H1 (cell line): Measurements from ENCODE around the gene PRR19. TPM values are rescaled to one million over a fixed set of nuclear protein-coding genes. Genes with fewer than 3 reads are reported as not detected.
A peak's percentile ranks its signal among the peaks of the same experiment; 100 is the strongest.

ENCODE experiments used
- ASH2L ChIP-seq: fragments of 200-600, 300-600 bp; sonication (generic); IDR thresholded peaks from one replicate; pipeline ENCODE4 v1.7.1; 2017; ENCODE audit warnings: low read length
- BACH1 ChIP-seq: IDR thresholded peaks from 2 replicates; pipeline ENCODE4 v1.6.1; 2012; ENCODE audit warnings: low read length, improper control_type of control experiment
- CTBP2 ChIP-seq: IDR thresholded peaks from 2 replicates; pipeline ENCODE4 v1.7.0; 2011; ENCODE audit warnings: borderline replicate concordance, mild to moderate bottlenecking, moderate library complexity, mixed read lengths, low read length; ENCODE audit not compliant: insufficient read depth, insufficient read length
- CTCF ChIP-seq, 3 experiments: IDR thresholded peaks; 1 replicate in 2 of 3; 2 replicates in 1 of 3; pipeline versions ENCODE4 v1.5.1 to v1.6.1; 2011; ENCODE audit warnings: low read length in 3 of 3, mild to moderate bottlenecking in 3 of 3, inconsistent platforms in 2 of 3, low read depth in 1 of 3, moderate library complexity in 1 of 3; ENCODE audit not compliant: insufficient read depth in 1 of 3; ENCODE audit errors: control extremely low read depth in 1 of 3
- E2F6 ChIP-seq: IDR thresholded peaks from 2 replicates; pipeline ENCODE4 v1.6.1; 2012; ENCODE audit warnings: inconsistent platforms
- EGR1 ChIP-seq: IDR thresholded peaks from 2 replicates; pipeline ENCODE4 v1.6.1; 2011; ENCODE audit warnings: low read depth, low read length, borderline replicate concordance
- JUN ChIP-seq: IDR thresholded peaks from 2 replicates; pipeline ENCODE4 v1.6.1; 2011; ENCODE audit warnings: low read depth, mild to moderate bottlenecking, improper control_type of control experiment, low read length
- JUND ChIP-seq: IDR thresholded peaks from 2 replicates; pipeline ENCODE4 v1.6.1; 2011; ENCODE audit warnings: mild to moderate bottlenecking, improper control_type of control experiment, low read length
- KDM1A ChIP-seq: fragments of 200-600, 300-600 bp; sonication (generic); IDR thresholded peaks from 2 replicates; pipeline ENCODE4 v1.7.1; 2016; ENCODE audit warnings: mild to moderate bottlenecking, low read length, borderline replicate concordance
- NRF1 ChIP-seq: IDR thresholded peaks from 2 replicates; pipeline ENCODE4 v1.6.1; 2011; ENCODE audit warnings: mild to moderate bottlenecking, low read depth, low read length, improper control_type of control experiment
- PHF8 ChIP-seq: fragments of 200-600 bp; sonication (generic); conservative IDR thresholded peaks from 2 replicates; pipeline ENCODE4 v1.7.1; 2012; ENCODE audit warnings: low read depth, mild to moderate bottlenecking, inconsistent platforms, low read length, moderate library complexity
- POLR2A ChIP-seq, 2 experiments: IDR thresholded peaks; 1 replicate in 1 of 2; 2 replicates in 1 of 2; pipeline ENCODE4 v1.6.1; 2011; ENCODE audit warnings: low read depth in 2 of 2, low read length in 2 of 2, mild to moderate bottlenecking in 2 of 2; ENCODE audit errors: control extremely low read depth in 1 of 2
- POLR2AphosphoS5 ChIP-seq: IDR thresholded peaks from 2 replicates; pipeline ENCODE4 v1.6.1; 2011; ENCODE audit warnings: low read depth, low read length
- RAD21 ChIP-seq, 2 experiments: IDR thresholded peaks in 1 of 2; conservative IDR thresholded peaks in 1 of 2; 2 replicates each; pipeline ENCODE4 v1.6.1; 2011; ENCODE audit warnings: low read depth in 2 of 2, low read length in 2 of 2, improper control_type of control experiment in 1 of 2, inconsistent platforms in 1 of 2, mild to moderate bottlenecking in 1 of 2, moderate library complexity in 1 of 2
- SIN3A ChIP-seq, 2 experiments: IDR thresholded peaks in 1 of 2; conservative IDR thresholded peaks in 1 of 2; 2 replicates each; pipeline ENCODE4 v1.6.1; 2011 to 2012; ENCODE audit warnings: low read length in 2 of 2, improper control_type of control experiment in 1 of 2, low read depth in 1 of 2, mild to moderate bottlenecking in 1 of 2
- SRF ChIP-seq: IDR thresholded peaks from 2 replicates; pipeline ENCODE4 v1.6.1; 2011; ENCODE audit warnings: mild to moderate bottlenecking, low read depth, low read length, moderate library complexity
- TAF1 ChIP-seq: IDR thresholded peaks from 2 replicates; pipeline ENCODE4 v1.6.1; 2011; ENCODE audit warnings: mild to moderate bottlenecking, low read depth, low read length
- TAF7 ChIP-seq: optimal IDR thresholded peaks from 2 replicates; pipeline ENCODE3; 2011; ENCODE audit warnings: low read depth, mild to moderate bottlenecking, inconsistent platforms, low read length, moderate library complexity, borderline replicate concordance
- YY1 ChIP-seq: IDR thresholded peaks from 2 replicates; pipeline ENCODE4 v1.6.1; 2011; ENCODE audit warnings: low read depth, mild to moderate bottlenecking, low read length
- polyA plus RNA-seq, 7 experiments: library from polyadenylated mRNA; depleted of rRNA in 3 of 7; stranded (reverse) in 5 of 7; unstranded in 2 of 7; fragments of >200 nt in 5 of 7; fragments of 200-250 nt in 2 of 7; gene quantifications; 1 replicate in 5 of 7; 2 replicates in 1 of 7; 4 replicates in 1 of 7; pipeline versions ENCODE4 v1.2.1 to v1.2.3, GENCODE V29; 2011 to 2013; ENCODE audit warnings: missing spikeins in 2 of 7, mixed read lengths in 2 of 7
- total RNA-seq: library from RNA; stranded (reverse); fragmentation: NEBNext Ultra II Directional; extraction: Animal tissue kit (Norgen Biotek cat#: 25700); gene quantifications from 2 replicates; pipeline ENCODE4 v1.2.1, GENCODE V29; 2021
- TF ChIP-seq, protein P1 (sequence below): IDR thresholded peaks from 2 replicates; pipeline ENCODE4 v1.6.1; 2011; ENCODE audit warnings: low read depth, mild to moderate bottlenecking, low read length; ENCODE audit not compliant: insufficient read depth

Gene PRR19
- total and polyA plus RNA-seq, 2 of the 8 experiments (the other 6 are each of a cell fraction or from before 2014, with no cell fraction given), result 7.2 to 7.5 TPM

GRCh38 chr19:42268142-42268703, 33.7 kb upstream of the PRR19 start (continued):
- TF ChIP-seq NRF1 (no peak), CTCF (IDR thresholded peaks at IDR 0.05; ENCODE audit: control extremely low read depth in 1 of 3, insufficient read depth in 1 of 3, low read depth in 1 of 3, low read length in 3 of 3) (no peak), SIN3A (conservative IDR thresholded peaks at IDR 0.05 in 1 of 2, IDR thresholded peaks at IDR 0.05 in 1 of 2; ENCODE audit: low read depth in 1 of 2, low read length in 2 of 2) (peak in 1 of 2 experiments; percentile 47; a peak in 2 of 4 replicates), KDM1A (no peak), POLR2A (IDR thresholded peaks at IDR 0.05; ENCODE audit: control extremely low read depth in 1 of 2, low read depth in 2 of 2, low read length in 2 of 2) (peak in 1 of 2 experiments; percentile 60; a peak in 2 of 3 replicates), SRF (no peak), PHF8 (peak; percentile 69; the same call in 1 of the 2 replicates), BACH1 (0 out of 2 replicates have a peak, but pooled peaks have one; percentile 16), JUN (peak; percentile 98), TAF7 (no peak), ASH2L (peak; percentile 52), CTBP2 (peak; percentile 80), JUND (peak; percentile 96), EGR1 (no peak), E2F6 (peak; percentile 21; the same call in 1 of the 2 replicates), YY1 (0 out of 2 replicates have a peak, but pooled peaks have one; percentile 6), TAF1 (peak; percentile 58; the same call in 1 of the 2 replicates), POLR2AphosphoS5 (peak; percentile 47; the same call in 1 of the 2 replicates), RAD21 (IDR thresholded peaks at IDR 0.05 in 1 of 2, conservative IDR thresholded peaks at IDR 0.05 in 1 of 2; ENCODE audit: low read depth in 2 of 2, low read length in 2 of 2) (no peak)
- TF ChIP-seq, protein P1, sequence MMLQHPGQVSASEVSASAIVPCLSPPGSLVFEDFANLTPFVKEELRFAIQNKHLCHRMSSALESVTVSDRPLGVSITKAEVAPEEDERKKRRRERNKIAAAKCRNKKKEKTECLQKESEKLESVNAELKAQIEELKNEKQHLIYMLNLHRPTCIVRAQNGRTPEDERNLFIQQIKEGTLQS, result peak; percentile 37
